SKM-1 (cell line): Measurements from ENCODE around the gene TTC22.

Experiments
- DNase-seq: peaks from one replicate; lab custom pipeline; 2025; ENCODE audit not compliant: unreplicated experiment; lab: John Stamatoyannopoulos, UW

Gene TTC22

GRCh38 chr1:54835131-54835898 is 34.2 kb upstream of the TTC22 start:
- DNase-seq: no peak

- DNase-seq: no peak
Observed at GRCh38 chr1:54834007-54834541, 33.0 kb upstream of the TTC22 start.

GRCh38 chr1:54833121-54833520 is 32.0 kb upstream of the TTC22 start:
- no peak for DNase-seq

GRCh38 chr1:54826226-54826816 is 25.2 kb upstream of the TTC22 start:
- no peak for DNase-seq

GRCh38 chr1:54825696-54826095 is 24.6 kb upstream of the TTC22 start:
- no peak for DNase-seq

GRCh38 chr1:54823670-54824069 is 22.5 kb upstream of the TTC22 start:
- DNase-seq: no peak

GRCh38 chr1:54819733-54820132 is 18.6 kb upstream of the TTC22 start:
- DNase-seq: no peak

GRCh38 chr1:54819195-54819536 is 18.0 kb upstream of the TTC22 start:
- DNase-seq: no peak

- DNase-seq: no peak
Observed at GRCh38 chr1:54818461-54819194, 17.5 kb upstream of the TTC22 start.

- no peak for DNase-seq
Observed at GRCh38 chr1:54816951-54817350, 15.8 kb upstream of the TTC22 start.

GRCh38 chr1:54816130-54816529 is 15.0 kb upstream of the TTC22 start:
- DNase-seq: no peak

GRCh38 chr1:54815086-54815876 is 14.2 kb upstream of the TTC22 start:
- no peak for DNase-seq

- no peak for DNase-seq
Observed at GRCh38 chr1:54814571-54814970, 13.4 kb upstream of the TTC22 start.

- DNase-seq: no peak
Observed at GRCh38 chr1:54814126-54814498, 13.0 kb upstream of the TTC22 start.

- DNase-seq: no peak
Observed at GRCh38 chr1:54813485-54814125, 12.5 kb upstream of the TTC22 start.

GRCh38 chr1:54812801-54813484 is 11.8 kb upstream of the TTC22 start:
- no peak for DNase-seq

- DNase-seq: no peak
Observed at GRCh38 chr1:54811739-54812655, 10.9 kb upstream of the TTC22 start.

- DNase-seq: no peak
Observed at GRCh38 chr1:54811066-54811465, 9.9 kb upstream of the TTC22 start.
